Fibroblast of skin of left quadriceps (primary cell): ENCODE data around the gene C4A.
"Not testable (repeated sequence)": the region's sequence is repeated elsewhere in the genome, so short reads cannot be mapped to it uniquely, and the experiment has no call there.

ENCODE experiments used
- DNase-seq, 2 experiments: peaks; one replicate each; pipeline ENCODE4 v3.0.0-alpha.2; 2013; ENCODE audit warnings: low read depth in 2 of 2

C4A gene

DNA sequence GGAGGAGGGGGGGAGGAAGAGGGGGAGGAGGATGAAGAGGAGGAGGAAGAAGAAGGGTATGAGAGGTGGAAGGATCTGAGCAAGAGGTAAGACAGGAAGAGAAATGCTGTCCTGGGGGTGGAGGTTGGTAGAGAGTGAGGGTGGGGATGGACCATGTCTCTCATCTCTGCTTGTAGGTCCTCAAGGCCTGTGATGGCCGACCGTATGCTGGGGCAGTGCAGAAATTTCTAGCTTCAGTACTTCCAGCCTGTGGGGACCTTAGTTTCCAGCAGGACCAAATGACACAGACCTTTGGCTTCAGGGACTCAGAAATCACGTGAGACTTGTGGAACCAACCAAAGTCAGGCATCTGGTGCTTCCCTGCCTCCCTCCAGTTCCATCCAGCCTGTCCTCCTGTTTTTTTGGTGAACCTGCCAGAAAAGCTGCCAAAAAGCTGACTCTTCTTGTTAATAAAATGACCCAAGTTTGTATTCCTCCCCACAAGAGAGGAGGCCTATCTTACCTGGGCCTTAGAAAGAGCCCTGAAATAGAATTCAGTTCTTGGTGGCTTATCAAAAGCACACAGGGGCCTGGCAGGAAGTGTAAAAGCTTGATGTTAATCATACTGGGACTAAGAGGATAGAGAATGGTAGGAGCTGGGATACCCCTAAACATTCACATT, 2.5 kb upstream of the C4A start:
- no peak for DNase-seq

DNA sequence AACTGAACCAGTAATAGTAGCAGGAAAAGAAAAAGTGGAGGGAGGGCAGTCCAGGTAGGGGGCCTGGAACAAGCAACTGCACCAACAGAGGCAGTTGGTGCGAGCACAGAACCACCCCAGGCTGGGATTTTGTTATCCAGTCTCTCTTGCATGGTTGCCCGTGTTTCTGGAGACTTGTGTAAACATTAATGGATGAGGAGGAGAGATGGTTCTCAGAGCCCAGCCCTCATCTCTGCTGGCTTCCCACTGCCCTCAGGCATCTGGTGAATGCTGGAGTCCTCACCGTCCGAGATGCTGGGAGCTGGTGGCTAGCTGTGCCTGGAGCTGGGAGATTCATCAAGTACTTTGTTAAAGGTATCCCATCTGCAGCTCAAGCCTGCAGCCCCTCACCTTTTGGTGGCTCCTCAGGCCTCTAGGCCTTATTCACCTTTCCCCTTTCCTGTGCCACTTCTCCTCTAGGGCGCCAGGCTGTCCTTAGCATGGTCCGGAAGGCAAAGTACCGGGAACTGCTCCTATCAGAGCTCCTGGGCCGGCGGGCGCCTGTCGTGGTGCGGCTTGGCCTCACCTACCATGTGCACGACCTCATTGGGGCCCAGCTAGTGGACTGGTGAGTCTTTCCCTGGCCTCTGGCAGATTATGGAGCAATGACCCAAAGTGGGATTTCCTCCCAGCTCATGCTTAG, 1.5 kb upstream of the C4A start:
- DNase-seq, result not testable (repeated sequence)

DNA sequence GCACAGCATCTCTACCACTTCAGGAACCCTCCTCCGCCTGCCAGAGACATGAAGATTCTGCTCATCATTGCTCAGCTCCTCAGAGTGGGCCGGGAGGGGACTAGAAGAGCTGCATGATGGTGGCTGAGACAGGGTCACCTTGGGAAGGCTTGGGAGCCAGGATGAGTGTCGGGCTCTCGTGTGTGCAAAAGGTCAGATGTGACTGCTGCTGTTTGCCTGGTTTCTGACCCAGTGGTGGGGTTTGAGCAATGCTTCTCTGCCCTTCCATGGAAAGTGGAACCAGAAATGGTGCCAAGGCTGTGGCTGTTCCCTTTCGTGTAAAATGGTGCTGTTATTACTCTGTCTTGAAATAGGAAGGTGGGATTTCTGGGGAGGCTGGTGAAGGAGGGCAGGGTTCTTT, 859 bp upstream of the C4A start:
- not testable (repeated sequence) for DNase-seq

DNA sequence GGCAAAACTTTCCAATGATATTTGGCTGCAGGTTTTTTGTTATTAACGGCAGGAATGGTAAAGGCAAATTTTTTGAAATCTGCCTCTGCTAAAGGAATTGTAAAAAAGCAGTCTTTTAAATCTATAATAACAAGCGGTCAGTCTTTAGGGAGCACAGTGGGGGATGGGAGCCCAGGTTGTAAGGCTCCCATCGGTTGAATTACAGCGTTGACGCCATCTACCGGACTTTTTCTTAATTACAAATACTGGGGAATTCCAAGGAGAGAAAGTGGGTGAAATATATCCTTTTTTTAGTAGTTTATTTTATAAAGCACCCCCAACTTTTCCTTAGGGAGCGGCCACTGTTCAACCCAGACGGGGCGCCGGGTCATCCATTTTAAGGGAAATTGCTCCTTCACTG, 7.5 kb downstream of the C4A start:
- DNase-seq, result not testable (repeated sequence)

DNA sequence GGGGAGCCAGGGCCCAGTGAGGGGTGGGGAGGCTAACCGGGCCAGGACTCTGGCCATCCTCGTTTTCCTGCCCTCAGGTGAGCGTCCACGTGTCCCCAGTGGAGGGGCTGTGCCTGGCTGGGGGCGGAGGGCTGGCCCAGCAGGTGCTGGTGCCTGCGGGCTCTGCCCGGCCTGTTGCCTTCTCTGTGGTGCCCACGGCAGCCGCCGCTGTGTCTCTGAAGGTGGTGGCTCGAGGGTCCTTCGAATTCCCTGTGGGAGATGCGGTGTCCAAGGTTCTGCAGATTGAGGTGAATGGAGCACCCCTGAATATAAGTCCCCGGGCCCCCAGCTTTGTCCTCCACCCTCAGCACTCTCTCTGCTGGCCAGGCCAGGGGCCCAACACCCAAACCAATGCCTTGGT, 12.6 kb downstream of the C4A start:
- DNase-seq, result not testable (repeated sequence)

DNA sequence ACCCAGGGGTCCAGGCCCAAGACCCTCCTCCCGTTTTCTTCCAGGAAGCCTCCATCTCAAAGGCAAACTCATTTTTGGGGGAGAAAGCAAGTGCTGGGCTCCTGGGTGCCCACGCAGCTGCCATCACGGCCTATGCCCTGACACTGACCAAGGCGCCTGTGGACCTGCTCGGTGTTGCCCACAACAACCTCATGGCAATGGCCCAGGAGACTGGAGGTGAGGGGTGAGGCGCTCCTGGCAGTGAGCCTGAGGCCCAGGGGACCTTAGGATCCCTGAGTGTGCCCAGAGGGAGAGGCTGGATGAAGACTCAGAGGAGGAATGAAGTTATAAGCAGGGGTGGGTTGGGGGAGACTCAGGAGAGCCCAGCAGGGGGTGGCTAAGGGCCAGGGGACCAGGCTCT, 14.5 kb downstream of the C4A start:
- DNase-seq, result not testable (repeated sequence)

DNA sequence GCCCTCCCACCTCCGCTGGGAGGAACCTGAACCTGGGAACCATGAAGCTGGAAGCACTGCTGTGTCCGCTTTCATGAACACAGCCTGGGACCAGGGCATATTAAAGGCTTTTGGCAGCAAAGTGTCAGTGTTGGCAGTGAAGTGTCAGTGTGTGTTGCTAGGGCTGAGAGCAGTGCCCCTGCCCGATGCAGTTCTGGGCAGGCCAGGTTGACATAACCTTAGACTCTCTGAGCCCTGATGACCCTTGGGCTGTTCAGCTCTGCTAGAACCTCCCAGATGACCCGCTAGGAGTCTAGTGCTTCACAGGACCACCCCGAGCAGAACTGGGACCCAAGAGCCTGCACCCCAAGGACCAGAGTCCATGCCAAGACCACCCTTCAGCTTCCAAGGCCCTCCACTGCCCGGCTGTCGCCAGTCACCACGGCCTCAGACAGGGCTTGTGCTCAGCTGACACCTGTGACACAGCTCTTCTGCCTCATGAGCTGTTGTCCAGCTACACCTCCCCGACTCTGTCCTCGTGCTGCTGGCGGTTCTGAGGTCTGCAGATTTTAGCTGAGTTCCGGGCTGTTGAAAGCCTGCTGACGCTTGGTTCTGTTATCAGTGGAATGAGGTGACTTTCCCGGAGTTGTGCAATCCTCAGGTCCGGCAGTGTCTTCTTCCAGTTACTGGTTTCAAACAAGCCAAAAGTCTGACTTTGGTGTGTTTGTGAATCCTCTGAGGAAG, 20.9 kb downstream of the C4A start:
- not testable (repeated sequence) for DNase-seq

DNA sequence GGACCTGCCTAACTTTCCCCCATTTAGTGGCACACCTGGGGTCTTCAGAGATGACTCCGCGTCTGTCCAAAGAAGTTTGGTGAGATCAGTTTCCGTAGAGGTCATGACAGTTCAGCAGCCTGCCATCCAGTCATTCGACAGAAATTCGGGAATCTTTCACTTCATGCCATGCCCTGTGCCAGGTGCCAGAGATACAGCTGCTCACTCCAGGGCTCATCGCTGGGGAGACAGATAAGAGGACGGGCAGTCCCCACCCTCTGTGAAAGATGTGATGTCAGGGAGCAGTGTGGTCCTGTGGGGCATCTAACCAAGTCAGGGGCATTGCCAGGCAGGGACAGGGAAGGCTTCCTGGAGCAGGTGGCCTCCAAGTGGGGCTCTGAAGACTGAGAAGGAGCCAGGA, 21.4 kb downstream of the C4A start:
- DNase-seq, result not testable (repeated sequence)

DNA sequence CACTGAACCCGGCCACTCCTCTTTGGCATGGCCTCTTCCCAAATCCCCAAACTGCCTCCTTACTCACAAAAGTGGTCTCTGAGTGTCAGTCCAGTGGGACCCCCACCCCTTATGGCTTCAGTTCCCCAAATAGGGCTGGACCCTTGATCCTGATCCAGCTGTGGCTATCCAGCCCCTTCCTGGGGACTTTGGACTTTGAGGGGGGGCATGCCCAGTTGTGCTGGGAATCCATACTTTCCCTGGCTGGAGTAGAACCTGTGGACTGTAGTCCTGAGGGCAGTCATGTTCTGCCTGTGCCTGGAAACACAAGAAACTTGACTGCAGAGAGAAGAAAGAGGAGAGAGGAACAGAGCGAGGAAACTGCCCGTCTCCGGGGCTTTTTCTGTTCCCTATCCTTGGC, 22.5 kb downstream of the C4A start:
- DNase-seq, result not testable (repeated sequence)

DNA sequence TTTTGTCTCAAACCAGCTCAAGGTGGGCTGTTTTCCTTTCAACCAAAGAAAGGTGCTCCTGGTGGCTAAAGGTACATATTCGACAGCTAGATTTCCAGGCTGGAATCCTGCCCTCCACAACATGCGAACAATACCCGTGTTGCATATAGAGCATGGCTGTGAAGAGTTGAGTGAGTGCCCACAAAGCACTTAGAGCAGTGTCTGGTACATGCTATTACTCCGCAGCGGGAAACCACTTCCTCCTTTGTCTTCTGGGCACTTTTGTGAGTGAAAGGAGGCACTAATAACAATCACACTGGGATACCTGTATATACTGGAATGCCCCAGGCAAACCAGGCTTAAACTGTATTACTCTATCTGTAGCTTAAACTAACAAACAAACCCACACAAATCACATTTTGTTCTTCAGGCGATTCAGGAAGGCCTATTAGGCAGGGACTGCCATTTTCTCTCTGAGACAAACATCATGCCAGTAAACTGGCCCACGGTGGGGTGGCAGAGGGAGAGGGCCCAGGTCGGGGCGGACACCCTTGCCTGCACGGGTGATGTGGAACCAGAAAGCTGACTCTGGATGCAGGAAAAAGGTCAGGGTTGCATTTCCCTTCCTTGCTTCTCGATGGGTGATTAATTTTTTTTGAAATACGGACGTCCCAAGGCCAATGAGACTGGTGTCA, 23.1 kb downstream of the C4A start:
- DNase-seq, result not testable (repeated sequence)

DNA sequence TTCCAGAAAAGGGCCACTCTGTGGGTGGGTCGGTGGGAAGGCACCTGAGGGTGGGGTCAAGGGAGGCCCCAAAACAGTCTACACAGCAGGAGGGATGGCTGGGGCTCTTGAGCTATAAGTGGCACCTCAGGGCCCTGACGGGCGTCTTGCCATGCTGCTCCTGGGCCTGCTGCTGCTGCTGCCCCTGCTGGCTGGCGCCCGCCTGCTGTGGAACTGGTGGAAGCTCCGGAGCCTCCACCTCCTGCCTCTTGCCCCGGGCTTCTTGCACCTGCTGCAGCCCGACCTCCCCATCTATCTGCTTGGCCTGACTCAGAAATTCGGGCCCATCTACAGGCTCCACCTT, 23.7 kb downstream of the C4A start:
- DNase-seq, result not testable (repeated sequence)

DNA sequence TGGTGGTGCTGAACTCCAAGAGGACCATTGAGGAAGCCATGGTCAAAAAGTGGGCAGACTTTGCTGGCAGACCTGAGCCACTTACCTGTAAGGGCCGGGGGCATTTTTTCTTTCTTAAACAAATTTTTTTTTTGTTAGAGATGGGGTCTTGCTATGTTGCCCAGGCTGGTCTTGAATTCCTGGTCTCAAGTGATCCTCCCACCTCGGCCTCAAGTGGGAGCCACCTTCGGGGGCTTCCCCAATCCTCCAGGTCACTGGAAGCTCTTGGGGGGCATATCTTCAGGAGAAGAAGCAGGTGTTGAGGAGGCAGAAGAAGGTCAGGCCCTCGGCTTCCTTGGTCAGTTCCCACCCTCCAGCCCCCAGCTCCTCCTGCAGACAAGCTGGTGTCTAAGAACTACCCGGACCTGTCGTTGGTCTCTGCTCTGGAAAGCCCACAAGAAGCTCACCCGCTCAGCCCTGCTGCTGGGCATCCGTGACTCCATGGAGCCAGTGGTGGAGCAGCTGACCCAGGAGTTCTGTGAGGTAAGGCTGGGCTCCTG, 24.2 kb downstream of the C4A start:
- DNase-seq, result not testable (repeated sequence)

DNA sequence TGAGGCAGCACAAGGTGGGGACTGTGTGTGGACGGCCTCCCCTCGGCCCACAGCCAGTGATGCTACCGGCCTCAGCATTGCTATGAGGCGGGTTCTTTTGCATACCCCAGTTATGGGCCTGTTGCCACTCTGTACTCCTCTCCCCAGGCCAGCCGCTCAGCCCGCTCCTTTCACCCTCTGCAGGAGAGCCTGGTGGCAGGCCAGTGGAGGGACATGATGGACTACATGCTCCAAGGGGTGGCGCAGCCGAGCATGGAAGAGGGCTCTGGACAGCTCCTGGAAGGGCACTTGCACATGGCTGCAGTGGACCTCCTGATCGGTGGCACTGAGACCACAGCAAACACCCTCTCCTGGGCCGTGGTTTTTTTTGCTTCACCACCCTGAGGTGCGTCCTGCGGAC, 25.2 kb downstream of the C4A start:
- not testable (repeated sequence) for DNase-seq

DNA sequence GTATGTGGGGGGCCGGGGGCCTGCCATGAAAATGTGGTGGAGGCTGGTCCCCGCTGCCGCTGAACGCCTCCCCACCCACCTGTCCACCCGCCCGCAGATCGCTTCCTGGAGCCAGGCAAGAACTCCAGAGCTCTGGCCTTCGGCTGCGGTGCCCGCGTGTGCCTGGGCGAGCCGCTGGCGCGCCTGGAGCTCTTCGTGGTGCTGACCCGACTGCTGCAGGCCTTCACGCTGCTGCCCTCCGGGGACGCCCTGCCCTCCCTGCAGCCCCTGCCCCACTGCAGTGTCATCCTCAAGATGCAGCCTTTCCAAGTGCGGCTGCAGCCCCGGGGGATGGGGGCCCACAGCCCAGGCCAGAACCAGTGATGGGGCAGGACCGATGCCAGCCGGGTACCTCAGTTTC, 26.2 kb downstream of the C4A start:
- DNase-seq, result not testable (repeated sequence)

DNA sequence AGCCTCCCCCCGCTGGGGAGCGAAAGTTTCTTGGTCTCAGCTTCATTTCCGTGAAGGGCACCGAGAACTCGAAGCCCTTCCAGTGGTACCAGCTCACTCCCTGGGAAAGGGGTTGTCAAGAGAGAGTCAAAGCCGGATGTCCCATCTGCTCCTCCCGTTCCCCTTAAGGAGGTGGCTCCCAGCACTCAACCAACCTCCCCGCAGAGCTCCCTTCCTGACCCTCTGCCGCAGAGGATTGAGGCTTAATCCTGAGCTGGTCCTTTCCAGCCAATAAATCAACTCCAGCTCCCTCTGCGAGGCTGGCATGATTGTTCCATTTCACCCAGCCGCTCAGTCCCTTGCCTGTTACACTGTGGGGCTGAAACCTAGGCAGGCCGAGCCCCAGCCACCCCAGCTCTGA, 26.8 kb downstream of the C4A start:
- not testable (repeated sequence) for DNase-seq

DNA sequence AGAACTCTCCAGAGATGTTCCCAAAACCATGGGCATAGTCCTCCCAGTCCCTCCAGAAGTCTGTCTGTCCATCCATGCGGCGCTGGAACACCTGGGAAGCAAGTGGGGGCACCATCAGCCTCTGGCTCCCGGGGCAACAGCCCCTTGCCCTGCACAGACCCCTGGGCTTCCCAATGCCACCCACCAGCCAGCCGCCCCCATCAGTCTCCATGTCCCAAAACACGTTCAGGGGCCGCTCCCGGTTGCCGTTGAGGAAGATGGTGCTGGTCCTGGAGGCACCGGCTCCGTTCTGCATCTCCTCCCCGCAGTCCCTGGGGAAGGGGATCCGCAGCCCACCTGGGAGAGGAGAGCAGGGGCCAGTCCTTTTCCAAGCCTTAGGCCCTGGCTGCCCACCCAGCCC, 27.7 kb downstream of the C4A start:
- not testable (repeated sequence) for DNase-seq

DNA sequence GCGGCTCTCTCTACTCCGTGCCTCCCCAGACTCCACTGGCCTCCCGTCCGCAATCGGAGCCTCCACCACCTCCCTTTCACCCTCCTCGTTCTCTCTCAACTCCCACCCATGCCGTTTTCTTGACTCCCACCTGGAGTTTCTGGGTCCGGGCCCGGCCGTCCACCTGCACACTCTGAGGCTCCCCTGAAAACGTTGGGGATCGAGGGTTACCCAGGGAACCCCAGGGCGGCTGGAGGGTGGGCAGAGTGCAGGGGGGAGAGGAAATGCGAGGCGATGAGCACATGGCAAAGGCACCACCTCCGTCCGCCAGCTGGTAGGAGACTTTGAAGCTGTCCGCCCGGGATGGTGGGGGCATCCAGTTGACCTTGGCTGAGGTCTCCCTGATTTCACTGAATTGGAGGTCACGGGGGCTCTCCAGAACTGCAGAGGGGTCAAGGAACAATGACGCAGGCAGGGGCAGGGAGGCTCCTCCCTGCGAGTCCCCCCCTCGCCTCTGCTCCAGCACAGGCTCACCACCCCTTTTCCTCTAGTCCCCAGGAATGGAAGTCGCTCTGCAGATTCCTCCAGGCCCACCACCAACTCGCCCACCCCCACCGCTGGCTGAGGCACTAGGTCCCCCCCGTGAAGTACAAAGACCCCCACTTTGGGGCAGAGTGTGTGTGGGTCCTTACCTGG, 29.1 kb downstream of the C4A start:
- DNase-seq, result not testable (repeated sequence)

DNA sequence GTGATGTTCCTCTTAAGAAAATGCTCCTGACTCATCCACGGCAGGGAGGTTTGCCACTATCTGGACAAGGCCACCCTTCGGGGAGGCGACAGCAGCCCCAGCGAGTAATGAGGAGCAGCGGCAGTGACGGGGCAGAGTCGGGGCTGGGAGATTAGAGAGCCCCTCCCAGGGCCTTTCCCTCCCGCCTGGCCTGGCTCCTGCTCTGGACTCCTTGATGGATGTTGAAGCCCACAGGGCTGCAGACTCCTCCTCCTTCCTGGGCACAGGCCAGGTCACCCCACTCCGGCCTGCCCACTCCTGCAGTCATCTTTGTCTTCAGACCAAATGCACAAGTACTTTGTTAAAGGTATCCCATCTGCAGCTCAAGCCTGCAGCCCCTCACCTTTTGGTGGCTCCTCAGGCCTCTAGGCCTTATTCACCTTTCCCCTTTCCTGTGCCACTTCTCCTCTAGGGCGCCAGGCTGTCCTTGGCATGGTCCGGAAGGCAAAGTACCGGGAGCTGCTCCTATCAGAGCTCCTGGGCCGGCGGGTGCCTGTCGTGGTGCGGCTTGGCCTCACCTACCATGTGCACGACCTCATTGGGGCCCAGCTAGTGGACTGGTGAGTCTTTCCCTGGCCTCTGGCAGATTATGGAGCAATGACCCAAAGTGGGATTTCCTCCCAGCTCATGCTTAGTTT, 31.2 kb downstream of the C4A start:
- DNase-seq, result not testable (repeated sequence)

DNA sequence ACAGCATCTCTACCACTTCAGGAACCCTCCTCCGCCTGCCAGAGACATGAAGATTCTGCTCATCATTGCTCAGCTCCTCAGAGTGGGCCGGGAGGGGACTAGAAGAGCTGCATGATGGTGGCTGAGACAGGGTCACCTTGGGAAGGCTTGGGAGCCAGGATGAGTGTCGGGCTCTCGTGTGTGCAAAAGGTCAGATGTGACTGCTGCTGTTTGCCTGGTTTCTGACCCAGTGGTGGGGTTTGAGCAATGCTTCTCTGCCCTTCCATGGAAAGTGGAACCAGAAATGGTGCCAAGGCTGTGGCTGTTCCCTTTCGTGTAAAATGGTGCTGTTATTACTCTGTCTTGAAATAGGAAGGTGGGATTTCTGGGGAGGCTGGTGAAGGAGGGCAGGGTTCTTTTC, 31.9 kb downstream of the C4A start:
- not testable (repeated sequence) for DNase-seq

DNA sequence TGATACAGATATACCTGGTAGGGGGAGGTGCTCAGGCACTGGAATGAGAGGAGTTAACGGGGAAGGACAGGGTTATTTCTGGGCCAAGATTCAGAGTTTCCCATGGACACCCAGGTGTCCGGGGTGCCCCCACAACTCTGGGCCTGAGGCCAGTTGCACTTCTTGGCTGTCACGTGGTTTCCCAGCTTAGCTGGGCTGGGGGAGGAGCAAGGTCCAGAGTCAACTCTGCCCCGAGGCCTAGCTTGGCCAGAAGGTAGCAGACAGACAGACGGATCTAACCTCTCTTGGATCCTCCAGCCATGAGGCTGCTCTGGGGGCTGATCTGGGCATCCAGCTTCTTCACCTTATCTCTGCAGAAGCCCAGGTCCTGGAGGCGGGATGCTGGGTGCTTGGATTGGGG, 32.7 kb downstream of the C4A start, which contains the start of gene C4B:
C4B (plus strand) TSS at position 249 of the 400 bp plus-strand sequence; CDS start at position 300, 51 bp downstream.
- not testable (repeated sequence) for DNase-seq

DNA sequence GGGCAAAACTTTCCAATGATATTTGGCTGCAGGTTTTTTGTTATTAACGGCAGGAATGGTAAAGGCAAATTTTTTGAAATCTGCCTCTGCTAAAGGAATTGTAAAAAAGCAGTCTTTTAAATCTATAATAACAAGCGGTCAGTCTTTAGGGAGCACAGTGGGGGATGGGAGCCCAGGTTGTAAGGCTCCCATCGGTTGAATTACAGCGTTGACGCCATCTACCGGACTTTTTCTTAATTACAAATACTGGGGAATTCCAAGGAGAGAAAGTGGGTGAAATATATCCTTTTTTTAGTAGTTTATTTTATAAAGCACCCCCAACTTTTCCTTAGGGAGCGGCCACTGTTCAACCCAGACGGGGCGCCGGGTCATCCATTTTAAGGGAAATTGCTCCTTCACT, 40.2 kb downstream of the C4A start:
- DNase-seq, result not testable (repeated sequence)
